Stimulated activated CD8-positive, alpha-beta memory T cell treated with anti-CD3 and anti-CD28 coated beads, Interleukin-4, amount 100 ng/mL, for 48 hours (primary cell): ENCODE data around the gene RAPGEF4.
"Not testable (repeated sequence)": the region's sequence is repeated elsewhere in the genome, so short reads cannot be mapped to it uniquely, and the experiment has no call there.

Experiments
- DNase-seq: peaks from one replicate; pipeline ENCODE4 v3.0.0-alpha.2; 2020

Gene RAPGEF4

GRCh38 chr2:173077506-173078177 lies 342.0 kb downstream of the RAPGEF4 start:
- no peak for DNase-seq

- no peak for DNase-seq
These were observed 343.5 kb downstream of the RAPGEF4 start for GRCh38 chr2:173079141-173079540.

DNA sequence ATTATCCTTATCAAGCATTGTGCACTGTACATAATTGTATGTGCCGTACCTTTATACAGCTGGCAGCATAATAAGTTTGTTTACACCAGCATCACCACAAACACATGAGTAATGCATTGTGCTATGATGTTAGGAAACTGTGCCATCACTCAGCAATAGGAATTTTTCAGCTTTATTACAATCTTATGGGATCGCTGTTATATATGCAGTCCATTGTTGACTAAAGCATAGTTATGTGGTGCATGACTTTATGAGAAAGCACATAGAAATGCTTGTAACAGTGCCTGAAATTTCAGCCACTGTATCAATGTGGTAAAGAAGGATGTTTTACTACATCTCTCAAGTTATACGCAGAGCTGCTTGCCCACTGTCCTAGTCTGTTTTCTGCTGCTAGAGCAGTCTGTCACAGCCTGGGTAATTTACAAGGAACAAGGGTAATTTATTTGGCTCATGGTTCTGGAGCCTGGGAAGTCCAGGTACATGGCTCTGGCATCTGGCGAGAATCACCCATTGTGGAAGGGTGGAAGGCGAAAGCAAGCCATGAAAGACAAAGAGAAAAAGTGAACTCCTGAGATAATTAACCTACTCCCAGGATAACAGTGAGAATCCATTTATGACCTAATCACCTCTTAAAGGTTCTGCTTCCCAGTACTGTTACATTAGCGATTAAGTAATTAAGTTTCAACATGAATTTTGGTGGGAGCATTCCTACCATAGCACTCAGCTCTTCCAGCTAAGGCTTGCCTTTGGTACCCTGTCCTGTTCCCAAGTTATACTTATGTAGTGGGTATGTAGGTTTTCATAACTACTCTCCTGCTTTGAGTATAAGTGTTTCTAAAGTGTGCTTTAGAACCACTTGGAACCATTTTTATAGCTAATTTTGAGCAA lies 344.6 kb downstream of the RAPGEF4 start:
- no peak for DNase-seq

- DNase-seq = no peak
These were observed 351.0 kb downstream of the RAPGEF4 start for GRCh38 chr2:173086518-173087213.

DNA sequence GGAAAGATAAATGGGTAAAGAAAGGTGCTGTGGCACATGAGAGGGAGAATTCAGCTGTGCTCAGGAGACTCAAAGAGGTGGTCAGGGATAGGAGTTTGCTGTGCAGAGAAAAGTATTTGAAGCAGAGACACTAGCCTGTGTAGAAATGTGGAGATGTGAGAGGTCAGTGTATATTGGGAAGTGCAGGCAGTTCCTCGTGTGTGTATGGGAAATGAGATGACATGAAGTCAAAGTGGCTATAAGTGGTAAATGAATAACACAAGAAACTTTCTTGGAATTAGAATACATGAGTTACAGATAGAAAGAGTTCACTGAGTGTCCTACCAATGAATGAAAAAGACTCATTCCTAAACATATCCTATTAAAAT lies 351.6 kb downstream of the RAPGEF4 start:
- DNase-seq = no peak

DNA sequence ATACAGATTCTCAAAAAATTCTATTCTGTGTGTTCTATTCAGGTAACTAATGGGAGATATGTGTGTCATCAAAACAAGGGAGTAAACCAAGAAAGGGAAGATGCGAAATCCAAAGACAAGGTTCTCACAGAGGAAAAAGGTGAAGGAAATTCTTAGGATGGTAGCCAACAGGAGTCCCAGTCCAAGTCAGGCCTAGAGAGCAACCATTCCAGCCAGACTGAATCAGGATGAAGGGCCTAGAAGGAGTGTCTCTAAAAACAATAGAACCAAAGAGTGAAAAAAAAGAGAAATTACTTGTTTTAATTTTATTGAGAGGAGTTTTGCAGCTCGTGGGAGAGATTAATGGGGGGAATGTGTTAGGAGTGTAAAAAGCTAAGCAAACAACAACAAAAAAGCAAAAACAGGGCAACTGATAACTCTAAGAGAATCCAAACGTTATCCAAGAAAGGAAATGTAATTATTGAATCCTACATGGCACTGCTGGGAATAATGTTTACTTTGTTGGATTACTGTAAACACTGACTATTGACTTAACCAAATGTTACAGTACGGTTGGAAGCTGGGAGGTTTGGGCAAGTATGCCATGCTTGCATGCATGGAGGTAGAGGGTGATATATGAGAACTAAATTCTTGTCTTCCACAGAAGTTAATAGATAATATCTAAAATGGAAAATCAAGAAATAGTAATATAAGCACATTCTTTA lies 352.3 kb downstream of the RAPGEF4 start:
- DNase-seq = no peak

DNA sequence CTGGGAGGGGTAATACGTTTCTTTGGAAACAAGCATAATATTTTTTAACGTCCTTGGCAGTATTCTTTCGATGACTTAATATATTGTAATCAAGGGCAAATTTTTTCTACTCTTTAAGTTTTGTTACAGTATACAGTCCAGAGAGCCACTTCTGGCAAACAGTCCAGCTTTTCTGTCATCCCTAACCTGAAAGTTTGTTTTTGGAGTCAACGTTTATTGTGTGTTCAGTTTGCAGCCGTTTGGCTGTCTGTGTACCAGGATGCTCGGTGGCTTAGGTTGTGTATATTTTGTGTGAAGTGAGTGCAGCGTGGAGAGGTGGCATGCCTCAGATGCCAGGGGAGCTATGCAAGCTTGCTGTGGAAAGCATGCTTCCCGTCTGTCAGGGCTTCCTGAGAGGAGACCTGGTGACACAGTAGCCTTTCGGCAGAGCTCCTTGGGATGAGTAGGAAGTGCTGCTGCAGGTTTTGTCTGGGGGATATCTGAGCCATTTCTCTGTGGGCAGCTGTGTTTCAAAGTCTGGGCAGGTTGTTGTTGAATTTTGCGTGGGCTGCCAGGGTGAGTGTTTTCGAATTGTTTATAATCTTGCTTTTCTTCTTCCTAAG lies 354.7 kb downstream of the RAPGEF4 start:
- no peak for DNase-seq

DNA sequence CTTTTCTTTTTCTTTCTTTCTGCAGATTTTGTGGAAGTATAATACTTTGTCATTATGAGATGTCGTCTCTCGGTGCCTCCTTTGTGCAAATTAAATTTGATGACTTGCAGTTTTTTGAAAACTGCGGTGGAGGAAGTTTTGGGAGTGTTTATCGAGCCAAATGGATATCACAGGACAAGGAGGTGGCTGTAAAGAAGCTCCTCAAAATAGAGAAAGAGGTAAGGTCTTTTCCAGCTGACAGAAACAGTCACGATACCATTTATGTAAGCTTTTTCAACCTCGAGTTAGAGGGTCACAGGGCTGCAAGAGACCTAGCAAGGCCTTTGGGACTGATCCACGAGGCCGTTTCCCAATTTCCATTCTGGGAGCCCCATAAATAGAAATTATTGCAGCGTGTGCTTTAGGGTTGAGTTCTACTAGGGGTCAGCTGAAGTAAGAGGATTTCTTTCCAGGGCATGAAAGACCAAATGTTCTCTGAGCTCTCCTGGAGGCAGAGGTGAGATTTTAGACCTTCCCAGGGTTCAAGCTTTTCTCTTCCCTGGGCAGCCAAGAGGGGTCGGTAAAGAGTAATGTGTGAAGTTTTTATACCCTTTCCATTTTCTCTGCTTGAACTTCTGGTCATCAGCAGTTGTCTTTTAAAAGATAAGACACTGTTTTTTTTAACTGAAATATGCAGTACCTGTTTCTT lies 355.5 kb downstream of the RAPGEF4 start:
- DNase-seq = no peak

DNA sequence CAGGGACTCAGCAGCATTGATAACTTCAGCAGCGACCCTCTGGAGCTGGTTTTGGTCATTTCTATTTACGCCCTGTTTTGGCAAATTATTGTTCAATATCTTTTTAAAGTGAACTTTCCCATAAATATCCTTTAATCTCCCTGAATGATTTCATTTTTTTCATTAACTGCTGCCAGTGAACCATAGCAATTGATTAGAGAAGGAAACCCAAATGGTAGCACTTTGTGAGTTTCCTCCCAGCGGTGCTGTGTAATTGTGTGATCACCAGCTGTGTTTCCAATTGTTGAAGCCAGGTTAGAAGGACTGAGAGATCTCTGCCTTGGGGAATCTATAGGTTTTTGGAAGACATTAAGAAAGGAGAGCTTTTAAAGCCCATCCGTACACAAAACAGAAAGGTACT lies 356.3 kb downstream of the RAPGEF4 start:
- no peak for DNase-seq

- no peak for DNase-seq
These were observed 357.3 kb downstream of the RAPGEF4 start for GRCh38 chr2:173092844-173093402.

- DNase-seq = not testable (repeated sequence)
These were observed 358.0 kb downstream of the RAPGEF4 start for GRCh38 chr2:173093617-173094016.

DNA sequence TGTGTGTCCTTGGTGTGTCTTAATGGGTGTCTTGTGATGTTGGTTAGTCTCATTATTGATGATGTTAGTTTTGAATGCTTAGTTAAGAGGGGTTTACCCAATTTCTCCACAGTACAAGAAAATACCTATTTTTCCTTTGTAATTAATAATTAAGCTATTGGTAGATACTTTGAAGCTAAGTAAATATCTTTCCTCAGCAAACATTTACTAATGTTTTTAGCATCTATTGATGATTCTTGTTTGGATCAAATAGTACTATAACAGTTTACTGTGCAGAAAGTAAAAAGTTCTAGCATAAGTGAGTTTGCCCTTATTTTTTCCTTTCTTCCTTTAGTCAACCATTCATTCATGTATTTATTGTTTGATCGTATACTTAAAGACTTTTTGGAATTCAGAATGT lies 359.1 kb downstream of the RAPGEF4 start:
- no peak for DNase-seq

- no peak for DNase-seq
These were observed 359.7 kb downstream of the RAPGEF4 start for GRCh38 chr2:173095356-173095755.

- no peak for DNase-seq
These were observed 363.6 kb downstream of the RAPGEF4 start for GRCh38 chr2:173099271-173099670.

DNA sequence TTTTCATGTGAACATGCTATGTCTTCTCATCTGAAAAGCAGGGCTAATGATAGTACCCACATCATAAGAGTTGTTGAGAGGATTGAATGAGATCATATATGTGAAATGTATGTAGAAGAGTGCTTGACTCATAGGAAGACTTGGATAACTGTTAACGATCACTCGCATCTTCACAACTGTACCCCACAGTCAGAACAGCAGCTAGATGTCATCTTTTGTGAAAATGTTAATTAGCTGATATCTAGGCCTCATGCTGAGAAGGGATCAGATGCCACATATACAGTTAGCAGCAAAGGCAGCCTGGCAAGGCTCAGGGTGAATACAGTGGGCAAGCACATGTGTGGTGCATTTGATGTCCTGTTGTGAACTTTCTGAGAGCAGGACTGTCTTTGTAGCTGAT lies 364.2 kb downstream of the RAPGEF4 start:
- no peak for DNase-seq

DNA sequence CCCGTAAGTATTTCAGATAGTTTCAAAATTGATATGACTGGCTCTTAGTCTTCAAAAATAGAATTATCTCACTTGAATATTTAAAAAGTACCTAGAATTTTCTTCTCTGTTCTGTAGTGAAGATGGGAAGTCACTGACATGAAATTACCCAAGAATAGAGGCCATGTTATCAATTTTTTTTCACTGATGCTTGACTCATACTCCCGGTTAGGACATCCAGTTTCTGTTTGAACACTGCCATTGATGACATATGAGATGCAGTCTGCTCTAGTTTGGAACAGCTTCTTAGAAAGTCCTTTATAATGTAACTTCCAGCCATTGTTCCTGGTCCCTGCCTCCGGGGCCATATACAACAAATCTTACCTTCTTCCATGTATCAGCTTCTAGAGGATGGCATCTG lies 366.0 kb downstream of the RAPGEF4 start:
- DNase-seq = no peak
